PC-9 (cell line): ENCODE results near the gene INO80D. TPM values are rescaled to one million over a fixed set of nuclear protein-coding genes. Genes with fewer than 3 reads are reported as not detected.
"Not testable (repeated sequence)": the region's sequence is repeated elsewhere in the genome, so short reads cannot be mapped to it uniquely, and the experiment has no call there.

Experiments
- BruUV-seq: library from RNA; stranded (reverse); fragments of 400-500 nt; replicated peaks from 2 replicates; lab custom pipeline; 2021; lab: Mats Ljungman, UMichigan
- CTCF ChIA-PET: fragments of 300-600 bp; sonication (Branson Sonifier 250); formaldehyde crosslinking; loops from one replicate; lab custom pipeline; 2022; ENCODE audit warnings: antibody characterized with exemption; lab: Charles Lee
- POLR2A ChIA-PET: fragments of 300-600 bp; sonication (Branson Sonifier 250); formaldehyde crosslinking; loops from one replicate; lab custom pipeline; 2022; ENCODE audit warnings: antibody characterized with exemption; ENCODE audit not compliant: unreplicated experiment; lab: Charles Lee
- DNase-seq, 2 experiments: peaks; one replicate each; pipeline versions ENCODE4 v3.0.0 to v3.0.0-alpha.2; 2015 to 2022; ENCODE audit warnings: mixed read lengths in 1 of 2
- H2AFZ ChIP-seq: fragments of 200-600 bp; sonication (generic); 2 replicates; pipeline ENCODE4 v1.8.1; 2017; ENCODE audit warnings: antibody characterized with exemption
- H3F3A ChIP-seq: fragments of 200-600 bp; sonication (generic); 2 replicates; pipeline ENCODE4 v1.8.1; 2017; ENCODE audit warnings: antibody characterized with exemption, mild to moderate bottlenecking, low read depth; ENCODE audit not compliant: insufficient read depth
- H3K27ac ChIP-seq: fragments of 200-600 bp; sonication (generic); 2 replicates; pipeline ENCODE4 v1.6.1; 2016; ENCODE audit warnings: mixed run types
- H3K27me3 ChIP-seq: fragments of 200-600 bp; sonication (generic); 2 replicates; pipeline ENCODE4 v1.6.1; 2016; ENCODE audit warnings: low read depth, mixed run types; ENCODE audit not compliant: insufficient read depth
- H3K36me3 ChIP-seq: fragments of 200-600 bp; sonication (generic); 2 replicates; pipeline ENCODE4 v1.6.1; 2016; ENCODE audit warnings: low read depth, mixed run types
- H3K4me1 ChIP-seq: fragments of 200-600 bp; sonication (generic); replicated peaks from 2 replicates; pipeline ENCODE4 v1.6.1; 2016; ENCODE audit warnings: mixed run types; ENCODE audit not compliant: insufficient read depth
- H3K4me2 ChIP-seq: fragments of 200-600 bp; sonication (generic); 2 replicates; pipeline ENCODE4 v1.6.1; 2017; ENCODE audit warnings: mixed run types
- H3K4me3 ChIP-seq: fragments of 200-600 bp; sonication (generic); 2 replicates; pipeline ENCODE4 v1.6.1; 2016; ENCODE audit warnings: mixed run types
- H3K79me2 ChIP-seq: fragments of 200-600 bp; sonication (generic); 2 replicates; pipeline ENCODE4 v1.6.1; 2017; ENCODE audit warnings: low read depth, mixed run types
- H3K9me2 ChIP-seq: fragments of 200-600 bp; sonication (generic); 2 replicates; pipeline ENCODE4 v1.8.1; 2017; ENCODE audit warnings: mild to moderate bottlenecking; ENCODE audit not compliant: insufficient read depth
- H3K9me3 ChIP-seq: fragments of 200-600 bp; sonication (generic); 2 replicates; pipeline ENCODE4 v1.8.1; 2016; ENCODE audit warnings: low read depth; ENCODE audit not compliant: insufficient read depth
- H4K20me1 ChIP-seq: fragments of 200-600 bp; sonication (generic); 2 replicates; pipeline ENCODE4 v1.8.1; 2017; ENCODE audit not compliant: insufficient read depth
- EZH2 ChIP-seq: fragments of 200-600 bp; sonication (generic); IDR thresholded peaks from 2 replicates; pipeline ENCODE4 v1.8.0; 2017; ENCODE audit warnings: antibody characterized with exemption, low read depth
- intact Hi-C: fragments of 100-400 bp; cut with micrococcal nuclease; formaldehyde crosslinking; loops from one replicate; pipeline ENCODE4 v1.10.0; 2022; ENCODE audit not compliant: unreplicated experiment
- total RNA-seq: library from RNA; stranded (reverse); gene quantifications from 2 replicates; pipeline ENCODE4 v1.2.3, GENCODE V29; 2021
- TF ChIP-seq, protein P1 (sequence below): fragments of 200-600 bp; sonication (generic); conservative IDR thresholded peaks from 2 replicates; pipeline ENCODE4 v1.6.1; 2017; ENCODE audit warnings: mixed run types, antibody characterized with exemption, mild to moderate bottlenecking, moderate library complexity

INO80D gene
- total RNA-seq, 1 experiment from 2014 or later, result 12.4 TPM

DNA sequence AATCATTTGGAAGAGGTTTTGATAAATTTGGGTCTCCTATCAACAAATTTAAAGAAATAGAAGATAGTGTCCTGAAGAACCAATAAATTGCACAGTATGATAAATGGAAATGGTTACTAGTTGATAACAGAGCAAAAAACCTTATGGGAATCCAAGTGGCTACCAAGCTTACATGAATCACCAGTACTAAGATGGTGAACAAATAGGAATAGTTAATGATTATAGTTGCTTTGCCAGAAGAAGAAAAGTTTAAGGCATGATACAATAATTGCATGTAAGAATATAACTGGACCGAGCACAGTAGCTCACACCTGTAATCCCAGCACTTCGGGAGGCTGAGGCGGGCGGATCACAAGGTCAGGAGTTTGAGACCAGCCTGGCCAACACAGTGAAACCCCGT lies 19.6 kb upstream of the INO80D start:
- no peaks in the 10 kb centered on the region for H3K27me3 ChIP-seq
- no peaks in the 10 kb centered on the region for H3K36me3 ChIP-seq
- 0 out of 2 replicates have a peak, but pooled peaks cover 3% of the 10 kb centered on the region for H3K9me3 ChIP-seq
- ChIA-PET CTCF (no interaction called here), POLR2A (interaction anchor here (0.6 kb wide), 1 partner anchor 1383 kb away, joined by 6 read pairs; no protein-coding TSS in a partner anchor)
- peak overlapping the region; percentile 84 for H3K27ac ChIP-seq
- H4K20me1 ChIP-seq, result no peaks in the 10 kb centered on the region
- TF ChIP-seq EZH2, result no peak
- TF ChIP-seq, protein P1, sequence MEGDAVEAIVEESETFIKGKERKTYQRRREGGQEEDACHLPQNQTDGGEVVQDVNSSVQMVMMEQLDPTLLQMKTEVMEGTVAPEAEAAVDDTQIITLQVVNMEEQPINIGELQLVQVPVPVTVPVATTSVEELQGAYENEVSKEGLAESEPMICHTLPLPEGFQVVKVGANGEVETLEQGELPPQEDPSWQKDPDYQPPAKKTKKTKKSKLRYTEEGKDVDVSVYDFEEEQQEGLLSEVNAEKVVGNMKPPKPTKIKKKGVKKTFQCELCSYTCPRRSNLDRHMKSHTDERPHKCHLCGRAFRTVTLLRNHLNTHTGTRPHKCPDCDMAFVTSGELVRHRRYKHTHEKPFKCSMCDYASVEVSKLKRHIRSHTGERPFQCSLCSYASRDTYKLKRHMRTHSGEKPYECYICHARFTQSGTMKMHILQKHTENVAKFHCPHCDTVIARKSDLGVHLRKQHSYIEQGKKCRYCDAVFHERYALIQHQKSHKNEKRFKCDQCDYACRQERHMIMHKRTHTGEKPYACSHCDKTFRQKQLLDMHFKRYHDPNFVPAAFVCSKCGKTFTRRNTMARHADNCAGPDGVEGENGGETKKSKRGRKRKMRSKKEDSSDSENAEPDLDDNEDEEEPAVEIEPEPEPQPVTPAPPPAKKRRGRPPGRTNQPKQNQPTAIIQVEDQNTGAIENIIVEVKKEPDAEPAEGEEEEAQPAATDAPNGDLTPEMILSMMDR, result no peak
- H3F3A ChIP-seq, result no peaks in the 10 kb centered on the region; the same call in 1 of the 2 replicates
- H3K4me2 ChIP-seq, result no peak overlapping the region; the same call in 1 of the 2 replicates
- intact Hi-C loops, result no loop called here
- BruUV-seq, result no TSS peak
- peak overlapping the region; percentile 63; the same call in 1 of the 2 replicates for H2AFZ ChIP-seq
- peaks cover 7% of the 10 kb centered on the region; the same call in 1 of the 2 replicates for H3K4me1 ChIP-seq
- no peak for DNase-seq
- H3K4me3 ChIP-seq, result no peak overlapping the region
- H3K9me2 ChIP-seq, result no peaks in the 10 kb centered on the region
- H3K79me2 ChIP-seq, result no peaks in the 10 kb centered on the region

DNA sequence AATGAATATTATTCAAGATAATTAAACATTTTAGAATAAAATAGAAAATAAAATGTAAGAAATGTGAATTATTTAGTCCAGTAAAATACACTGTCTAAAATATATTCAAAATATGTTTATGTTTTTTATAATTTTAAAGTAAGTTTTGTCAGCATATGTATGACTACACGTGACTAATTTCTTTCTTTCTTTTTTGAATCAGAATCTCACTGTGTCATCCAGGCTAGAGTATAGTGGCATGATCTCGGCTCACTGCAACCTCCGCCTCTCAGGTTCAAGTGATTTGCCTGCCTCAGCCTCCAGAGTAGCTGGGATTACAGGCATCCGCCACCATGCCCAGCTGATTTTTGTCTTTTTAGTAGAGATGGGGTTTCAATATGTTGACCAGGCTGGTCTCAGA lies 19.1 kb upstream of the INO80D start:
- H3K79me2 ChIP-seq, result no peaks in the 10 kb centered on the region
- no peak overlapping the region for H3K27ac ChIP-seq
- H3K4me2 ChIP-seq, result no peak overlapping the region
- intact Hi-C loops, result no loop called here
- no peaks in the 10 kb centered on the region for H4K20me1 ChIP-seq
- no peak for TF ChIP-seq EZH2
- TF ChIP-seq, protein P1, result no peak
- no peaks in the 10 kb centered on the region for H3K9me2 ChIP-seq
- POLR2A ChIA-PET, result interaction anchor here (0.6 kb wide), 1 partner anchor 1384 kb away, joined by 6 read pairs; no protein-coding TSS in a partner anchor
- CTCF ChIA-PET, result no interaction called here
- no peak for DNase-seq
- H3K4me3 ChIP-seq, result no peak overlapping the region
- BruUV-seq, result no TSS peak
- no peaks in the 10 kb centered on the region for H3K36me3 ChIP-seq
- H3K9me3 ChIP-seq, result 0 out of 2 replicates have a peak, but pooled peaks cover 3% of the 10 kb centered on the region
- H2AFZ ChIP-seq, result no peak overlapping the region
- no peaks in the 10 kb centered on the region; the same call in 1 of the 2 replicates for H3F3A ChIP-seq
- no peaks in the 10 kb centered on the region for H3K27me3 ChIP-seq
- H3K4me1 ChIP-seq, result peaks cover 7% of the 10 kb centered on the region; the same call in 1 of the 2 replicates

DNA sequence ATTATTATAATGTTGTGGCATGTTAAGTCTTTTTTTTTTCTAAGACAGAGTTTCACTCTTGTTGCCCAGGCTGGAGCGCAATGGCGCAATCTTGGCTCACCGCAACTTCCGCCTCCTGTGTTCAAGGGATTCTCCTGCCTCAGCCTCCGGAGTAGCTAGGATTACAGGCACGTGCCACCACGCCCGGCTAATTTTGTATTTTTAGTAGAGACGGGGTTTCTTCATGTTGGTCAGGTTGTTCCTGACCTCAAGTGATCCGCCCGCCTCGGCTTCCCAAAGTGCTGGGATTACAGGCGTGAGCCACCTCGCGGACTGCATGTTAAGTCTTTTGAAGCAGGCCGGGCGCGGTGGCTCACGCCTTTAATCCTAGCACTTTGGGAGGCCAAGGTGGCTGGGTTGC lies 12.9 kb upstream of the INO80D start:
- H3K4me3 ChIP-seq, H3K27me3 ChIP-seq, H3K9me3 ChIP-seq, H3K36me3 ChIP-seq, H4K20me1 ChIP-seq, H3K9me2 ChIP-seq, DNase-seq, POLR2A ChIA-PET, BruUV-seq, intact Hi-C loops, H3F3A ChIP-seq, H3K4me2 ChIP-seq, H2AFZ ChIP-seq, H3K79me2 ChIP-seq, H3K27ac ChIP-seq, CTCF ChIA-PET, H3K4me1 ChIP-seq: not testable (repeated sequence)

DNA sequence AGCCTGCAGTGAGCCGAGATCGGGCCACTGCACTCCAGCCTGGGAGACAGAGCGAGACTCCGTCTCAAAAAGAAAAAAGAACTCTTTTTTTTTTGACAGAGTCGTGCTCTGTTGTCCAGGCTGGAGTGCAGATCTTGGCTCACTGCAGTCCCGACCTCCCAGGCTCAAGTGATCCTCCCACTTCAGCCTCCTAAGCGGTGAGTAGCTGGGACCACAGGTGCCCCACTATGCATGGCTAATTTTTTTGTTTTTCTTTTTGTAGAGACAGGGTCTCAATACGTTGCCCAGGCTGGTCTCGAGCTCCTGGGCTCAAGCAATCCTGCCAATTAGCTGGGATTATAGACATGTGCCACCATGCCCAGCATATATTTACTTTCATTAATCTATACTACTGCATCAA lies 12.5 kb upstream of the INO80D start:
- Histone ChIP-seq H3K4me1 (no peaks in the 10 kb centered on the region), H3K27me3 (no peaks in the 10 kb centered on the region), H3F3A (no peaks in the 10 kb centered on the region), H3K27ac (no peak overlapping the region), H3K4me3 (no peak overlapping the region), H3K79me2 (no peaks in the 10 kb centered on the region), H3K9me3 (no peaks in the 10 kb centered on the region), H3K36me3 (no peaks in the 10 kb centered on the region), H3K4me2 (no peak overlapping the region), H2AFZ (no peak overlapping the region), H4K20me1 (no peaks in the 10 kb centered on the region), H3K9me2 (no peaks in the 10 kb centered on the region)
- DNase-seq, result no peak
- intact Hi-C loops, result no loop called here
- CTCF ChIA-PET, result no interaction called here
- no TSS peak for BruUV-seq
- TF ChIP-seq, protein P1, result no peak
- TF ChIP-seq EZH2, result no peak
- POLR2A ChIA-PET, result no interaction called here
